HG03175 (cell line): ENCODE measurements around the gene PAXIP1.
A peak's percentile ranks its signal among the peaks of the same experiment; 100 is the strongest.
"Not testable (repeated sequence)": the region's sequence is repeated elsewhere in the genome, so short reads cannot be mapped to it uniquely, and the experiment has no call there.

Experiments
- ATAC-seq: cut with Tn5 transposase; IDR thresholded peaks from one replicate; pipeline ENCODE4 v1.9.1; 2021; ENCODE audit warnings: mild to moderate bottlenecking, moderate library complexity; ENCODE audit not compliant: unreplicated experiment

Gene PAXIP1

DNA sequence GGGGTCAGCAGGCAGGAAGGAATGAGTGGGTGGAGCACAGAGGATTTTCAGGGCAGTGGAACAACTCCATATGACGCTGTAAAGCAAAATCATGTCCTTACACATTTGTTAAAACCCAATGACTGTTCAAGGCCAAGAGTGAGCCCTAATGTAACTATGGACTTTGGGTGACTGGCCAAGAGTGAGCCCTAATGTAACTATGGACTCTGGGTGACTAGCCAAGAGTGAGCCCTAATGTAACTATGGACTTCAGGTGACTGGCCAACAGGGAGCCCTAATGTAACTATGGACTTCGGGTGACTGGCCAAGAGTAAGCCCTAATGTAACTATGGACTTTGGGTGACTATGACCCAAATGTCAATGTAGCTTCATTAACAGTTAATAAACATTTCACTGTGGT lies 52.0 kb downstream of the PAXIP1 start:
- ATAC-seq = no peak

DNA sequence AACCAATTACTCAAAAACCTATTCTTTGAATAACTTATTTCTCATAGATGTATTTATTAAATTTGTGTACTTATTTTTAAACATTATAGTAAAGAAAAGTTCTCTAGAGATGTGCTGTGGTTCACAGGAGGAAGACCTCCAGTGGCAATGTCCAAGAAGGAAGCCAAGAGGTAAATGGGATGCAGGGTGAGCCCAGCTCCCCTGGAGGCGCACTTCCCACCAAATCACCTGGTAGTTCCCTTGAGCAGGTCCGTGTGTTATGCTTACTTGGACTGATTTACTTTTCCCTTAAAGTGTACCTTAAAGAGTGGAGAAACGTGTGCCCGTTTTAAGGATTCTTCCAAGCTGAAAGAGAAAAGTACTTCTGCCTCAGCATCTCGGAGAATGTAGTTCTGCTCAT lies 55.3 kb downstream of the PAXIP1 start:
- ATAC-seq = no peak

DNA sequence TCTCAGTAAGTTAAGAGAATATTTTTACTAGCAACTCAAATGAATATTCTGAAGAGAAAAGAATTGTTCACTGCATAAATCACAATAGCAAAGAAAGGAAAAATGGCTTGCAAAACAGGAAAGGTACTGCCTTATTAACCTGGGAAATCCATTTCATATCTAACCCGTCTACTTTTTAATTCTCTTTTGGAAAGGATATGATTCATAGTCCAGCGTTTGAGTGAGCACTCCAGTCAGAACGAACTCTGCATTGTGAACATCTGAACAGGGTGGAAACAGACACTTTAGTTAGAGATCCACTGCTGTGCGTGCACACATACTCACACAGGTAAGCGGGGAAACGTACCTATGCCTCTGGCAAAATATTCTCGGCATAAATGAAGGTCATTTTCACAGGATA lies 56.8 kb downstream of the PAXIP1 start:
- no peak for ATAC-seq

DNA sequence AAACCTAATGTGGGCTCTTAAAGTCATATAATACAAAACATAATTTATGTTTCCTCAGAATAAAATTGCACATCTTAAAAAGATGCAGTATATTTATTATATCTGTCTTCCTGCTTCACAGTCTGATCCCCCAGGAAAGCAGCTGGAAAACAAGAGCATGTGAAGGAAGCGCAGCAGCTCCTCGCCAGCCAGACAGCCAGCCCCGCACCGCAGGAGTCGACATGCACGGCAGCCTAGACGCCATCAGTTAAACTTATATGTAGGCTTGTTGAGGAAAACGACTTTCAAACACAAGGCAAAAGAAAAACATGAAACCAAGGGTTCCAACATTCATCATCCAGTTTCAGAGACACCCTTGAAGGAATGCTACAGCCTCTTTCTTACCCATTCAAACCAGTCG lies 59.0 kb downstream of the PAXIP1 start:
- no peak for ATAC-seq

DNA sequence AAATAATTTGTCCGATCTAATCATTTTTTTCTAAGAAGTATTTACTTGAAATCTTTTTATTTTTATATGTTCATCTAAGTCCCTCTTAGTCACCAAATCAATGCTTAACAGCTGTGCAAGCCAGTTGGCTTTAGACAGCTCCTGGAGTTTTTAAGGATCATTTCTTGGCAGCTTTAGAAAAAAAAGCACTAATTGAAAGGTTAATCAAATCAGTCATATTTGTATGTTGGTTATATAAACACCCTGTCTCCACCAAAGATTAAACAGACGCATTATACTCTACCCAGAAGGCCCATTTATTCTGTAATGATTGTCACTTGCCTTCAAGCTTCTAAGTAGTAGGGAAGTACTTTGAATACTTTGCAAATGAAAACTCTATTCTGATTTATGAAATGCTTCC lies 60.2 kb downstream of the PAXIP1 start:
- ATAC-seq = no peak

DNA sequence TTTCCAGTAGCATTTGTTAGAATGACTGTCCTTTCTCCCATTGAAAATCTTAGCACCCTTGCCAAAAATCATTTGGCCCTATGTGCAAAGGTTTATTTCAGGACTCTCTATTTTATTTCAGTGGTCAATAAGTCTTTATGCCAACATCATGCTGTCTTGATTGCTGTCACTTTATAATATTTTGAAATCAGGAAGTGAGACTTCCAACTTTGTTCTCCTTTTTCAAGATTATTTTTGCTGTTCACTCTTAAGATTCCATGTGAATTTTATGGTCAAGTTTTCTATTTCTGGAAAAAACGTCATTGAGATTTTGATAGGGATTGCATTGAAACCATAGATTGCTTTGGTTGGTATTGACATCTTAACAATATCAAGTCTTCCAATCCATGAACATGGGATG lies 65.1 kb downstream of the PAXIP1 start:
- ATAC-seq = no peak

DNA sequence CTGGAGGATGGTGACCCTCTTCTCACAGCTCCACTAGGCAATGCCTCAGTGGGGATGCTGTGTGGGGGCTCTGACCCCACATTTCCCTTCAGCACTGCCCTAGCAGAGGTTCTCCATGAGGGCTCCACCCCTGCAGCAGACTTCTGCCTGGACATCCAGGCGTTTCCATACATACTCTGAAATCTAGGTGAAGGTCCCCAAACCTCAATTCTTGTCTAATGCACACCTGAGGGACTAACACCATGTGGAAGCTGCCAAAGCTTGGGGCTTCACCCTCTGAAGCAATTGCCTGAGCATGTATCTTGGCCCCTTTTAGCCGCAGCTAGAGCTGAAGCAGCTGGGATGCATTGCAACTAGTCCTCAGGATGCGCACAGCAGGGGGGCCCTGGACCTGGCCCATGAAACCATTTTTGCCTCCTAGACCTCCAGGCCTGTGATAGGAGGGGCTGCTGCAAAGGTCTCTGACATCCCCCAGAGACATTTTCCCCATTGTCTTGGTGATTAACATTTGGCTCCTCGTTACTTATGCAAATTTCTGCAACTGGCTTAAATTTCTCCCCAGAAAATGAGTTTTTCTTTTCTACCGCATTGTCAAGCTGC lies 68.5 kb downstream of the PAXIP1 start:
- not testable (repeated sequence) for ATAC-seq

DNA sequence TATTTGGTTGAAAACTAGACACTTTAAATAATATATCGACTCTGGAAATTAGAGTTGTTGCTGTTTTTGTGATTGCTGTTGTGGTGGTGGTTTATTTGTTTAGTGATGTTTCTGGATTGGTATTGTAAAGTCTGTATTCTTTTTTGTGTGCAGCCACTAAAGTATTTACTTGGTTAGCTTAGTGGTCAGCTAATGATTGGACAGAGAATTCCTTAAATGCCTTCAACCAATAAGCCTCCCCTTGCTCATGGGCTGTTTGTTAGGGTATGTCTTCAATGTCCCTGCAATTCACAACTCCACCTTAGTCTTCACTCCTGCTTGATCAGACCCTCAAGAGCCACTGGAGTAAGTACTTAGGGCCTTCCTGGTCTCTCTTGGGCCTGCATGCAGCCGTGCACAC lies 71.0 kb downstream of the PAXIP1 start:
- ATAC-seq = no peak

DNA sequence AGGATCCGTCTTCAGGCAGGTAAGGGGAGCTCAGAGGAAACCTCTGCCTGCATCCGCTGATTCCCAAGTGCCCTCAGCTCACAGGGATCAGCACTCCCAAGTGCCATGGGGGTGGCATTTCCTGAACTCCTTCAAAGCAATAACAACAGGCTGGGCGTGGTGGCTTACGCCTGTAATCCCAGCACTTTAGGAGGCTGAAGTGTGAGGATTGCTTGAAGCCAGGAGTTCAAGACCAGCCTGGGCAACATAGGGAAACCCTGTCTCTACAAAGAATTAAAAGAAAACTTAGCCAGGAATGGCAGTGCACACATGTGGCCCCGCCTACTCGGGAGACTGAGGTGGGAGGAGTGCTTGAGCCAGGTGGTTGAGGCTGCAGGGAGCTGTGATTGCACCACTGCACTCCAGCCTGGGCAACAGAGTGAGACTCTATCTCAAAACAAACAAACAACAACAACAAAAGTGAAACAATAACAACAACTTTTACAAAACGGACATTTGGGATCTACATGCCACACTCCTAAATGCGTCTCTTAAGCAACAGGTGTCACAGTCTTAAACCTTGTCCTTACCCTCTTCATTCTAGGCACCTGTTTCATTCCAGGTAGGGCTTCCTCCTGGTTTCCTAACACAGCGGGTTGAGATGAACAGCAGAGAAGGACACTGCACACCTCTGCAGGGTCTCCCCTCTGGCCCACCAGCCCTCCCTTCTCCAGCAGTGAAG lies 73.8 kb downstream of the PAXIP1 start:
- no peak for ATAC-seq

DNA sequence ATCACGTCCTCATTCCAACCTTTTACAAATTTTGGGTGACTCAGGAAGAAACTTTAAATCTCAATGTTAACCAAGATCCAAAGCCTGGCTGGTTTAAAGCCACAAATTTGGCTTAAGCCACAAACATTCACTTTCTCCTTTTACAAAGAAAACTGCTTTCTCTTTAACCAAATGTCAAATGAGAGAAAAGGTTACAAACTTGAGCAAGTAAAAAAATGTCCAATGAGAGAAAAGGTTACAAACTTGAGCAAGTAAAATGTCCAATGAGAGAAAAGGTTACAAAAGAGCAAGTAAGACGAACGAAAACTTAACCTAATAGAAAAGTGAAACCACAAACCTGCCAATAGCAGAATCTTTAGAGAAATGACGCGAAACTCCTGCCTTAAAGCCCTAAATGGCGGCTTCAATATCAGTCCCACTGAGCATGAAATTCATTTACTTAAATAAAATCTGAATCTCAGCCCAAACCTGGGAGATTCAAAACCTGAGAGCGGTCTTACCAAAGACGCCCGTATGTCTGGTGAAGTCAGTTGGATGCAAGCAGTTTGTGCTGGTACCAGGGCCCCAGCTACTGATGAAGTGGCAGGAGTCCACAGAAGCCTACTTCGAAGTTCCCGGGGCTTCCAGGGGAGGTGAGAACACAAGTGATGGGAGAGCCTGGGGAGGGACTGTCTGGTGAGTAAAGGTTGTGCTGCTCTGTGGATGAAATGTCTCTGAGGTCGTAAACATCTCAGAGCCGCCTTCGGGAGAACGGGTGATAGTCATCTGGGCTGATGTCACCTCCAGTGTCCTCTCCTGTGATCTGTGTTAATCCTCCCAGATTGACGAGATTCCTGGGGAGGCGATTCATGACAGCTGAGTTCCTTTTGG lies 74.6 kb downstream of the PAXIP1 start:
- ATAC-seq = peak; percentile 89

DNA sequence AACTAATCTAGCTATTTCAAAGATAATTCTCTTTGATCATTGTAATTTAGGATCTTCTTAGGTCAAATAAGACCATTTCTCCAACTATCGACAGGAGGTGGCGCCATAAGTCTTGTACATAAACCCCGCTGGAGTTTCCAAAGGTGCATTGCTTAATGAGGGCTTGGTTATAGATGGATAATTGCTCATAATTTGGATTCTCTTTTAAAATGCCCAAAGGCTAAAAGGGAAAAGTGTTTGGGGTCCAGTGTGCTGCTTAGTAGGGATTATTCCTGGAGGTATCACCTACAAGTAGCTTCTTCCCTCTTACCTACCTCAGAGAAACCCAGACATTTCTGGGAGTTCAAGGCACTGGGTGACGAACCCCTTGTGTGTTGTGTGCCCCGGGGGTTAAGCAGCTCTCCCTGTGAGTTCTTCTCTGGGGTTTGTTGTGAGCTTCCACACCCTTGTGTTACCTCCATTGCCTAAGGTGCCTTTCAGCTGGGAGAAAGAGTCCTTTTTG lies 75.2 kb downstream of the PAXIP1 start:
- ATAC-seq = peak; percentile 59

DNA sequence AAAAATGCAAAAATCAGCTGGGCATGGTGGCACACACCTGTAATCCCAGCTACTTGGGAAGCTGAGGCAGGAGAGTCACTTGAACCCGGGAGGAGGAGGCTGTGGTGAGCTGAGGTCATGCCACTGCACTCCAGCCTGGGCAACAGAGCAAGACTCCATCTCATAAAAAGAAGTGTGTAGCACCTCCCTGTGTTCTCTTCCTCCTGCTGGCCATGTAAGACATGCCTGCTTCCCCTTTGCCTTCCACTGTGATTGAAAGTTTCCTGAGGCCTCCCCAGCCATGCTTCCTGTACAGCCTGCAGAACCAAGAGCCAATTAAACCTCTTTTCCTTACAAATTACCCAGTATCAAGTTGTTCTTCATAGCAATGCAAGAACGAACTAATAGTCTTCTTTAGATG lies 80.5 kb downstream of the PAXIP1 start:
- ATAC-seq = not testable (repeated sequence)

DNA sequence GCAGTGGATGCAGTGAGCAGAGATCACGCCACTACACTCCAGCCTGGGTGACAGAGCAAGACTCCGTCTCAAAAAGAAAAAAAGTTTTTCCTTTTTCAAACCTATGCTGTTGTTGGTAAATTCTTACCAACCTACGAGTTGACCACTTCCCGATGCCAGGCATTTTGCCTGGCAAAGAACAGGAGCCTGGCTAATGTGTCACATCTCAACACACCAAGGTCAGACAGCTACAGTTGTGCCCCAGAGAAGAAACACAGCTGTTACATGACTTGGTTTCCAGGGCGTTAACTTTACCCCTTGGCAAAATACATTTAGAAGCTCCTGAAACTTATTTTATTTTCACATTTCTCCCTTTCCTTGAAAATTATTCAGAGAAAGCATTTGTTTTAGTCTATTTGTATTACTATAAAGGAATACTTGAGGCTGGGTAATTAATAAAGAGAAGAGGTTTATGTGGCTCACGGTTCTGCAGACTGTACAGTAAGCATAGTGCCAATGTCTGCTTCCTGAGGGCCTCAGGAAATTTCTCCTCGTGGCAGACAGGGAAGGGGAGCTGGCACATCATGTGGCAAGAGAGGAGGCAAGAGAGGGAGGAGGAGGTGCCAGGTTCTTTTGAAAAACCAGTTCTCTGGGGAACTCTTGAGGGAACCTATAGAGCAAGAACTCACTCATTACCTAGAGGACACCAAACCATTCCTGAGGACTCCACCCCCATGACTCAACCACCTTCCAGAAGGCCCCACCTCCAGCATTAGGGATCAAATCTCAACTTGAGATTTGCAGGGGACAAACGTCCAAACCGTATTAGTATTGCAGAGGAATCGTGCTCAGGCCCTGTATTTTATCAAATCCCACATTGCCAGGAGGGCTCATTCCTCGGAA lies 83.3 kb downstream of the PAXIP1 start:
- ATAC-seq = no peak

DNA sequence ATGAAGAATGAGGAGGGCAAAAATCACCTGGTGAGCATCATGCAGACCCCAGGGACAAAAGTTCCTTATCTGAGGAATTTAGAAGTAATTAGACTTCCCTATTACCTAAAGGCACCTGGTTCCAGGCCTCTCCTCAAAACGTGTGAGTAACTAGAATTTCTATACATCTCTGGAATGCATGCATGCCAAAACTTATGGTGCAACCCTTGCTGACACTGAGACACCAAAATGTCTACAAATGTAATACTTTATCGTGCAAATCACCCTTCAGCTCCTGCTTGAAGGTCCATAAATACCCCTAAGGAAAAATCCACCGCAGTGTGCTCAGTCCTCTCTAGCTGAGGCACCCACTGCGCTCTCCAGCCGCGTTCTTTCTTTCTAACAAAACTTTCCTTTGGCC lies 84.2 kb downstream of the PAXIP1 start:
- ATAC-seq = no peak

DNA sequence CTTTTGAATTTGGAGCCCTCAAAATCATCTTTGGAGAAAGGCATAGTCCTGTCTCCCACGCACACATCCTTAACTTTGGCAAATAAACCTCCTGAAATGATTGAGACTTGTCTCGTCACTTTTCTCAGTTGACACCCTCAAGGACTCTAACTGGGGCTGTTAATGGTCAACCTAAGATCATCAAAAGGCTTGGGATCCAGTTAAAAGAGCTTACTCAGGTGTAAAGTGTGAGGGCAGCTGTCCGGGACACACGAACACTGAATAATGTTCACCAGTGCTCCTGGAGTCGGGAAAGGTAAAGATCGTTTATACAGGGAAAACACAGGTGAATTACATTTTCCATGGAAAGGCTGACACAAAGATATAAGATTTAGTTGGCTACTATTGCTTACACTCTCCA lies 84.7 kb downstream of the PAXIP1 start:
- ATAC-seq = no peak

DNA sequence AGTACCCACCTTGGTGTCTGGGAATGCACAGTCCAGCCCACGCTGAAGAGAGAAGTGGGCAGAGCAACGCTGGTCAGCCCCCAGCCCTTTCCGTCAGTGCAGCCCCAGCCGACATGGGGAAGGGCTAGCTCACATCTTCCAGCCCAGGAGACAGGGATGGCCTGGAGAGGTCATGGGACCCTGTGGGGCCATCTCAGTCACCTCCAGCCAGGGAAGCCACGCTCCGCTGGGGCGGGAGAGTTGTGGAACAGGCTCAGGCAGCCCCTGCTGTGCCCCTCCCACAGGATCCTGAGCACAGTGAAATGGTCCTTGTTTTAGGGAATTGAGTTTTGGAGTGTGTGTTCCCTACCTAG lies 85.1 kb downstream of the PAXIP1 start:
- ATAC-seq = no peak

DNA sequence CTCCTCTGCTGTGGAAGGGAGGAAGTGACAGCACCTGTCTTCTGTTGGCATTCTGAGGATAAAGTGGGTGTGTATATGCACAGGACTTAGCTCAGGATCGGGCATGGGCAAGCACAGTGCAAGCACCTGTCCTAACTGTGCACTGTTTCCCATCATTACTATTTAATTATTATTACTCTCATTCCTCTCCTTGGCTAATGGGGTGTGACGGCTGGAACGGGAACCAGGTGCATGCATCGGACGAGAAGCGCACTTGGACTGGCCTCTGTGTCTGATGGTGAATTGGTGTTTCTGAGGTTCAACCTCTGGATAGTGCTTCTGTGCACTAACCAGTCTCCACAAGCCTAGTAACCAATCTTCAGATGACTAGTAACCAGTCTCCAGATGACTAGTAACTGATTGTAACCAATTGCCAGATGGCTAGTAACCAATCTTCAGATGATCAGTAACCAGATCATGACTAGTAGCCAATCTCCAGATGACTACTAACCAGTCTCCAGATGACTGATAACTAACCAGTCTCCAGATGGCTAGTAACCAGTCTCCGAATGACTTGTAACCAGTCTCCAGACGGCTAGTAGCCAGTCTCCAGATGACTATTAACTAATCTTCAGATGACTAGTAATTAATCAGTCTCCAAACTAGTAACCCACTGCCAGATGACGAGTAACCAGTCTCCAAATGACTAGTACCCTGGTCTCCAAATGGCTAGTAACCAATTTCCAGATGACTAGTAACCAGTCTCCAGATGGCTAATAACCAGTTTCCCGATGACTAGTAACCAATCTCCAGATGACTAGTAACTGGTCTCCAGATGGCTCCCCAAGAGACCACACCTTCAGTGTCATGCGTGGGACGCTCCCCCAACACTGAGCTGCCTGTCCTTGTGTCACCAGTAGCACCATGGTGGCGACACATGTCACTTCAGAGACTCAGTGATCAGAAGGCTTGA lies 85.8 kb downstream of the PAXIP1 start:
- ATAC-seq = no peak

DNA sequence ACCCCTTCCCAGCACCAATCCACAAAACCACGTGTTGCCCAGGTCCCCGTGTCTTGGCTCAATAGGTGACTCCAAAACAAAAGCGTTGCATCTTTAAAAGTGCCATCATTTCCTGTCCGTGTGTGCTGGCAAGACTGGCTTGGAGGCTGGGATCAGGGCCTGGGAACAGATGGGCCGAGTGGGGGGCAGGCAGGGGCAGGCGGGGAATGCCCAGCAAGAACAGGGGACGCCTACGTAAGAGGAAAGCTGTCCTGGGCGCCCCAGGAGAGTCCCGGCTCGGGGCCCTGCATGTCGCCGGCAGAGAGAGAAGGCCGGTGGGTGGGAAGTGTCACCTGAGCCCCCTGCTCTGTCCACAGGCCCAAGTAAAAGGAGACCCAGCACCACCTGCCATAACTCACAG lies 86.5 kb downstream of the PAXIP1 start:
- ATAC-seq = no peak

DNA sequence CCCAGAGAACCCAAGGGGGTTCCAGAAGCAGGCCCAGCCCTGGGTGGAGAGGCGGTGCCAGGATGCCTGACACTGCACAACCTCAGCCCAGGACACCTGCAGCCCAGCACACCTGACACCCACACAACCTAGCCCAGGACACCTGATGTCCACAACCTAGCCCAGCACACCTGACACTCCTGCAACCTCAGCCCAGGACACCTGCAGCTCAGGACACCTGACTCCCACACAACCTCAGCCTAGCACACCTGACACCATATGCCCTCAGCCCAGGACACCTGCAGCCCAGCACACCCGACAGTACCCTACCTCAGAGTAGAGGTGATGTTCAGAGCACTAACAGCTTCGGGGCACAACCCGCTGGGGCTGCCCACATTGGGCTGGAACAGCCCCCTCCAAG lies 87.3 kb downstream of the PAXIP1 start:
- no peak for ATAC-seq

DNA sequence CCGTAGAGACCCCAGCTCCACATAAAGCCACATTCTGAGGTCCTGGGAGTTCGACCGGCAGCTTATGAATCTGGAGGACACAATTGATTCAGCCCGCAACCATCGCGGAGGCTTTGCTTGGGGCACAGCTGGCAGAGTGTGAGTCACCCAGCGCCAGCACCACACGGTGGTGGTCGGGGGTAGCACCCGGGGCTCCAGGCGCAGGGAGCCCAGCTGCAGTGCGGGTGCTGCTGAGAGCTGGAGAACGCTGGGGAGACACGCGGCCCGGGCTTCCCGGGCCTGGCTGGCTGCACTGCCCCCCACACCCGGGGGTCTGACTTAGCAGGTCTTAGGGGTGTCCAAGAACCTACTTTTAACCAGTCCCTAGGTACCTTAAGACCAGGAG lies 87.9 kb downstream of the PAXIP1 start:
- no peak for ATAC-seq
